OCI-M2 (cell line): ENCODE results near the gene C4orf50.

Experiments
- DNase-seq: peaks from one replicate; lab custom pipeline; 2025; ENCODE audit not compliant: unreplicated experiment; lab: John Stamatoyannopoulos, UW

C4orf50 gene

DNA sequence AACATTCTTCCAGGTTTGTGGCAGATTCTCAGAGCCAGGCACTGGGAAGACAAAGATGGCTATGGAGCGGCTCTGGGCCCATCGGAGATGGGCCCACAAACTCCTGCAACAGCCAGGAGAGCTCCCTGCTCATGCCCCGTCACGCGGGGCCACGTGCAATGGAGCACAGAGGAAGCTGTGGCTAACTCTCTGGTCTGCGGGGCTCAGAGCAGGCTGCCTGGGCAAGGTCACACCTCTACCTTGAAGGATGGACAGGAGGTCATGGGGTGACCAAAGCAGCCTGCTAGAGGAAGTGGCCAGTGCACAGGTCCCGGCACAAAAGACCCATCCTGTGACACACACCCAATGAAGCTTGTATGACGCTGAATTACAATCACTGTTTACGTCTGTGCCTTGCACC is 45.2 kb downstream of the C4orf50 start:
- no peak for DNase-seq

- DNase-seq: no peak
Observed at GRCh38 chr4:5972571-5972970, 45.7 kb downstream of the C4orf50 start.

DNA sequence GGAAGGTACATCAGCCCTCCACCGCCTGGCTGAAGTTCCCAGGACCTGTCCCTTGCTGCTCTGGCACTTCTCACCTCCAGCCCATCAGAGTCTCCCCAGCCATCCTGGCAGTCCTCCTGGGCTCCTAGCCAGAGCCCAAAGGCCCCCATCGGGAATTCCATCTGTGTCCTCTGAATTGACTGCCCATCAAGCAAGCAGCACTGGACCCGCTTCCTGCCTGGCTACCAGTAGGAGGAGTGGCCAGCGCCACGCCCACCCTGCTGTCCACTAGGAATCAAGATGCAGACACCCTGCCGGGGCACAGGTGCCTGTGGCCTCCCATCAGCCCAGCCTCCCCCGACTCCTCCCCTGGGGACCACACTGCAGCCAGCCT is 47.2 kb downstream of the C4orf50 start:
- no peak for DNase-seq

- no peak for DNase-seq
Observed at GRCh38 chr4:5970381-5971077, 47.7 kb downstream of the C4orf50 start.

GRCh38 chr4:5969777-5970176 is 48.5 kb downstream of the C4orf50 start:
- DNase-seq: no peak

- DNase-seq: no peak
Observed at GRCh38 chr4:5969336-5969735, 48.9 kb downstream of the C4orf50 start.

DNA sequence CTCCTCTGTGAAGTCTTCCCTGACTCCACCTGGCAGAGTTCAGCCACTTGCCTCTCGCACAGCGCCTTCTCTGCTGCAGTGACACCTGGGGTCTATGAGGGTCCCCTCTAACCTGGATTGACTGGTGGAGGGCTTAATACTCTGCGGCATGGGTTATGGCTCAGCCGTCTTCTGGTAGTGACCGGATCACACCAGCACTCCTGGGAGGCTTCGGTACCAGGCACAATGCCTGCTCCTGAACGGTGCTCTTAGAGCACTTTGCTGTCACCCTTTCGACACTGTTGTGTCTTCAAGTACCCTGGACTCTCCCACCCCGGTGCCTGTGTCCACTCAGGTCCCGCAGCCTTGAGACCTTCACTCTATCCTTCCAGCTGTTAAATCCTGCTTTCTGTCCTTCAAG is 50.0 kb downstream of the C4orf50 start:
- no peak for DNase-seq

DNA sequence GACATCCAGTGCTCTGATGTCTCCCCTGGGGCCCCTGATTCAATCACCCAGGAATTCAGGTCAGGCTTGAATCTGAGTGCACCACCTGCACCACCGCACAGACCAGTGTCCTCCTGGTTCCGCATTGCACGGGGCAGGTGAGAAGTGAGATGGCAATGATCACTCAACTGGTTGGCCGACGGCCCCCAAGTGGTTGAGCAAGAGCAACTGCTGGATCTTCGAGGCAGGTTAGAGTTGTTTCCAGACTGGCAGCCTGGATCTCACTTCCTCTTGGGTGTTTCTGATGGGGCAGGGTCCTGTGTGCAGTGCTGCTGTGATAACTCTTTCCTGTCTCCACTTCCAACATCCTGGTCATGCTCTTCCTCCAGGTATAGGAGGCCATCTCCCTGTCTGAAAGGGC is 50.4 kb downstream of the C4orf50 start:
- no peak for DNase-seq

- no peak for DNase-seq
Observed at GRCh38 chr4:5965225-5965624, 53.0 kb downstream of the C4orf50 start.

DNA sequence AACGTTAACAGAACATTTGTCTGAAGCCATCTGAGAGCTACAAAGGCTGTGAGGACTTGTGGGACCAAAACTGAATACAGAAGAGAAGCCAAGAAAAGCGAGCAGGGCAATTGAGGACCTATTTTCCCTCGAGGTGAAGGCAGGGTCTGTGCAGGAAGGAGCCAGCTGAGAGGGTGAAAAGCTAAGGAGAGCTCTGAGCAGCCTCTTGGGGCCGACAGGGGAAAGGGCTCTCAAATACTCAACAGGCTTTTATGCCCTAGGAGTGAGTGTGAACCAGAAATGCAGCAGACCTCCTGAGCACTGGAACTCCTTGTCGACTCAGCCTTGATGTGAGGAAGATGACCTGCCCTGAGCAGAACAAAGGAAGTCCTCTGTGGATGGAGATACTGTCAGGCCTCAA is 54.2 kb downstream of the C4orf50 start:
- no peak for DNase-seq

GRCh38 chr4:5963611-5964010 is 54.6 kb downstream of the C4orf50 start:
- no peak for DNase-seq

- no peak for DNase-seq
Observed at GRCh38 chr4:5962416-5962815, 55.8 kb downstream of the C4orf50 start.

- DNase-seq: no peak
Observed at GRCh38 chr4:5960252-5960880, 57.9 kb downstream of the C4orf50 start.

DNA sequence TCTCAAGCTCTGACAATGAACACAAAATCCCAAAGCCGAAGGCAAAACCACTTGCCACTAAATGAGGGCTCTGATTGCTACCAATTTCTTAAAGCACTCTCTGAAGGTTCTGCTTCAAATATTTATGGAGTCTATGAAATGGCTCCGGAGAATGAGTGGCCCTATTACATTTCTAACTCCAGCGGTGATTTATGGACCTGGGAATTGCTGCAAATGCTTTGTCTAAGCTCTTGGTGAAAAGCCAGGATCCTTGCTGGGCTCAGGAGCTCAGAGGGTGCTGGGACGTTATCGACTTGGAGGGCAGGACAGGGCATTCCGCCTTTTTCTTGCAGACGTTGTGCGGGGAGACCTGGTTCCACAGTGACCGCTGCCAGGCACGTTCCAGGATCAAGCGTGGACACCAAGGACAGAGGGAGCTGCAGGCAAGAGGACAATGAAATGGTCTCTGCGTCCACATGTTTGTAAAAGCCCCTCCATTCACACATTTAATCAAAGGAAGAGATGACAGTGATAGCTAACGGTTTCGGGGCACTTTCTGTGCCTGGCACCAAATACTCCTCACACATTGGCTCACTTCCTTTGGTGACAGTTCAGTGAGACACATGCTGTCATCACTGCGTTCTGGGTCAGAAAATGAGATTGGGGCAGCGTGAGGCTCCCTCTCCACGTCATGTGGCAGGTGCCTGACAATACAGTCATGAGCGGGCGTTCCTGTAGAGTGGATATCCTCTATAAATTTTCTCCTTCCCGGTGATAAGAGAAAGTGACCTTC is 58.8 kb downstream of the C4orf50 start:
- DNase-seq: no peak

DNA sequence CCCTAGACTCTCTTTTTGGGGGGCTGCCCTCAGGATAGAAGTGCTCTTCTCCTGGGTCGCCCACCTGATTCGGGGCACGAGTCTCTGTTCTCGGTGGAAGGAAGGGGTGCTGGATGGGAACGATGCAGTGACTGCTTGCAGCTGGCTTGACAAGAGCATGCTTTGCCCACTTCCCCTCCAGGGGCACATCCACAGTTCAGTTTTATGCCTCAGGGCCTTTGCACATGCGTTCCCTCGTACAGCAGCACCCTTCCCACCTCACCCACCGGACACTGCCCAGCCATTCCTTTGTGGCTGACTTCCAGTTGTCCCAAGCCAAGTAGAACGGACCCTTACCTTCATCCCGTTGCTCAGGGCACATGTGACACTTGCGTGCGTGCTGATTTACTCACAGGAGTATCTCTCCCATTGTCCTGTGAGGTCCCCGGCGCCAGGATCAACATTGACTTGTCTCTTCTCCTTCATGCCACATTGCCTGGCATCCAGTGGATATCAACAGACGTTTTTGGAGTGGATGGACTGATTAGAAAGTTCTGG is 60.0 kb downstream of the C4orf50 start:
- no peak for DNase-seq

- no peak for DNase-seq
Observed at GRCh38 chr4:5957076-5957475, 61.2 kb downstream of the C4orf50 start.

GRCh38 chr4:5956285-5957021 is 61.8 kb downstream of the C4orf50 start:
- DNase-seq: no peak

DNA sequence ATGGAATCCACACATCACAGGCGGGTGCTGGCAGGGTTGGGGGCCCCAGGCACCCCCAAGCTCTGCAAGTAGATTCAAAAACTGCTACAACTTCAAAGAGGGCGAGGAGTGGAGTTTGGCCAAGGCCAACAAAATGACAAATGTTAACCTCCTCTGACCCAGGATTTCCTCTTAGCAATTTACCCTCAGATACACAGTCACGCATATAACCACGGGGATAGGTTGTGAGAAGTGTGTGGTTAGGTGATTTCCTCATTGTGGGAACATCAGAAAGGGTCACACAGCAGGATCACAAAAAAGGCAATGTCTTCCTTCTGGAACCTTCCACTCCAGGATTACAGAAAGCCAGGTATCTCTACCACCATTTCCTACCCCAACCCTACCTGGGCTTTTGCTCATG is 62.4 kb downstream of the C4orf50 start:
- DNase-seq: no peak

DNA sequence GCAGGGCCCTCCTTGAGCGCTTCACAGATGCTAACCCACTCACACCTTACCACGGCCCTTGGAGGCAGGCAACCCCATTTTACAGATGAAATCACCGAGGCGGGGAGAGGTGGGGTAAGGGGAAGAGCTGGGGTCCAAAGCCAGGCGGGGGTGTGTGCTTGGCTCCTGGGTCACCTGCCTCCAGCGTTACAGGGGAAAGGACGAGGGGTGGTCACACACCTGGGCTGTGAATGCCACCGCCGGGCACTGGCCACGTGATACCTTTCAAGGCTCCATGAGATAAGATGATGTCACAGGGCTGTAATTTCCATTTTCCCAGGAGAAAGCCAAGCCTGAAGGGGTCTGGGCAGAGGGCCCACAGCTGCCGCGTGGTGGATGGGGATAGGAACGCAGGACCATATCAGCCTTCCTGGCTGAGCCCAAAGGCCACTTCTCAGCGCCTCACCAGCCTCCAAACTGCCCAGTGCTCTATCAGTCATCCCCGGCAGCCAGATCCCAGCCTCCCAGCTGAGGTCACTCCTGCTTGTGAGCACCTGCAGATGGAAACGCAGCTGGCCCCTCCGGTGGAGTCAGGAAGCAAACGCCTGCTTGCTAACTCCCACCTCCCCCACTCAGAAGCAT is 62.9 kb downstream of the C4orf50 start:
- no peak for DNase-seq

- DNase-seq: no peak
Observed at GRCh38 chr4:5954056-5954760, 64.0 kb downstream of the C4orf50 start.
